Loucy (cell line): ENCODE measurements around the gene OLFML1.

Experiments
- H2AFZ ChIP-seq: fragments of 200-600 bp; sonication (generic); 2 replicates; pipeline ENCODE4 v1.6.0; 2016; ENCODE audit warnings: antibody characterized with exemption, mild to moderate bottlenecking, low read length, moderate library complexity
- H3F3A ChIP-seq: fragments of 200-600 bp; 2 replicates; pipeline ENCODE4 v1.6.0; 2016; ENCODE audit warnings: antibody characterized with exemption, low read depth, mild to moderate bottlenecking
- H3K27me3 ChIP-seq: fragments of 200-600 bp; sonication (generic); 2 replicates; pipeline ENCODE4 v1.6.1; 2014; ENCODE audit warnings: low read length, mild to moderate bottlenecking; ENCODE audit not compliant: insufficient read depth, poor library complexity, severe bottlenecking
- H3K36me3 ChIP-seq: fragments of 200-600 bp; sonication (generic); 2 replicates; pipeline ENCODE4 v1.6.1; 2016; ENCODE audit warnings: low read length; ENCODE audit not compliant: insufficient read depth
- H3K4me1 ChIP-seq: fragments of 200-600 bp; sonication (generic); 2 replicates; pipeline ENCODE4 v1.5.1; 2014; ENCODE audit warnings: low read length, mild to moderate bottlenecking; ENCODE audit not compliant: insufficient read depth, poor library complexity, severe bottlenecking
- H3K4me2 ChIP-seq: fragments of 200-600 bp; sonication (generic); 2 replicates; pipeline ENCODE4 v1.6.0; 2014; ENCODE audit warnings: antibody characterized with exemption, low read length, low read depth, mild to moderate bottlenecking; ENCODE audit not compliant: poor library complexity, severe bottlenecking
- H3K4me3 ChIP-seq: fragments of 200-600 bp; sonication (generic); 2 replicates; pipeline ENCODE4 v1.5.1; 2014; ENCODE audit warnings: low read length, mild to moderate bottlenecking, mixed read lengths; ENCODE audit not compliant: poor library complexity, severe bottlenecking
- H3K79me2 ChIP-seq: fragments of 200-600 bp; sonication (generic); 2 replicates; pipeline ENCODE4 v1.6.1; 2014; ENCODE audit warnings: low read length; ENCODE audit not compliant: insufficient read depth
- H3K9ac ChIP-seq: fragments of 200-600 bp; sonication (generic); 2 replicates; pipeline ENCODE4 v1.6.0; 2014; ENCODE audit warnings: mild to moderate bottlenecking, low read depth, low read length, moderate library complexity; ENCODE audit not compliant: poor library complexity, severe bottlenecking
- H3K9me2 ChIP-seq: fragments of 200-600 bp; sonication (generic); replicated peaks from 2 replicates; pipeline ENCODE4 v1.6.1; 2016; ENCODE audit warnings: low read depth, low read length, mixed read lengths
- H3K9me3 ChIP-seq: fragments of 200-600 bp; sonication (generic); 2 replicates; pipeline ENCODE4 v1.6.1; 2014; ENCODE audit warnings: mild to moderate bottlenecking, antibody characterized with exemption, low read length, low read depth; ENCODE audit not compliant: insufficient read depth
- H4K20me1 ChIP-seq: fragments of 200-600 bp; sonication (generic); 2 replicates; pipeline ENCODE4 v1.6.0; 2014; ENCODE audit warnings: antibody characterized with exemption, low read length, mild to moderate bottlenecking; ENCODE audit not compliant: insufficient read depth, poor library complexity, severe bottlenecking
- CTCF ChIP-seq: fragments of 200-600 bp; sonication (generic); conservative IDR thresholded peaks from 2 replicates; pipeline ENCODE4 v1.5.1; 2014; ENCODE audit warnings: mild to moderate bottlenecking, antibody characterized with exemption, low read length
- EZH2phosphoT487 ChIP-seq: fragments of 200-600 bp; IDR thresholded peaks from 2 replicates; pipeline ENCODE4 v1.6.1; 2018; ENCODE audit warnings: antibody characterized with exemption, mild to moderate bottlenecking, moderate library complexity, borderline replicate concordance

The OLFML1 gene

GRCh38 chr11:7490535-7490934 lies 5.2 kb downstream of the OLFML1 start:
- no peaks in the 10 kb centered on the region for H3K4me1 ChIP-seq
- TF ChIP-seq CTCF (no peak), EZH2phosphoT487 (no peak)
- no peaks in the 10 kb centered on the region for H3F3A ChIP-seq
- H3K79me2 ChIP-seq, result no peaks in the 10 kb centered on the region
- H3K4me3 ChIP-seq, result no peak overlapping the region
- H3K9me3 ChIP-seq, result no peaks in the 10 kb centered on the region
- no peaks in the 10 kb centered on the region for H3K27me3 ChIP-seq
- H3K36me3 ChIP-seq, result no peaks in the 10 kb centered on the region
- no peaks in the 10 kb centered on the region for H4K20me1 ChIP-seq
- no peak overlapping the region for H3K9ac ChIP-seq
- H3K4me2 ChIP-seq, result no peak overlapping the region
- H2AFZ ChIP-seq, result no peak overlapping the region
- no peaks in the 10 kb centered on the region for H3K9me2 ChIP-seq

- Histone ChIP-seq H3K9me3 (no peaks in the 10 kb centered on the region), H3F3A (no peaks in the 10 kb centered on the region), H3K27me3 (no peaks in the 10 kb centered on the region), H3K9ac (no peak overlapping the region), H4K20me1 (no peaks in the 10 kb centered on the region), H3K36me3 (no peaks in the 10 kb centered on the region), H3K9me2 (no peaks in the 10 kb centered on the region), H3K4me1 (no peaks in the 10 kb centered on the region), H2AFZ (no peak overlapping the region), H3K79me2 (no peaks in the 10 kb centered on the region), H3K4me3 (no peak overlapping the region), H3K4me2 (no peak overlapping the region)
- no peak for TF ChIP-seq CTCF
- TF ChIP-seq EZH2phosphoT487, result no peak
These were observed 6.9 kb downstream of the OLFML1 start for GRCh38 chr11:7492253-7492652.

- no peak overlapping the region for H2AFZ ChIP-seq
- H3K4me2 ChIP-seq, result no peak overlapping the region
- H3K9ac ChIP-seq, result no peak overlapping the region
- no peak for TF ChIP-seq CTCF
- TF ChIP-seq EZH2phosphoT487, result no peak
- no peaks in the 10 kb centered on the region for H3K36me3 ChIP-seq
- H3K4me3 ChIP-seq, result no peak overlapping the region
- no peaks in the 10 kb centered on the region for H3K9me2 ChIP-seq
- H4K20me1 ChIP-seq, result no peaks in the 10 kb centered on the region
- H3K4me1 ChIP-seq, result no peaks in the 10 kb centered on the region
- H3K79me2 ChIP-seq, result no peaks in the 10 kb centered on the region
- no peaks in the 10 kb centered on the region for H3K27me3 ChIP-seq
- H3F3A ChIP-seq, result no peaks in the 10 kb centered on the region
- no peaks in the 10 kb centered on the region for H3K9me3 ChIP-seq
These were observed 8.4 kb downstream of the OLFML1 start for GRCh38 chr11:7493670-7494069.
